ENCODE results near the gene APBA2.

The APBA2 gene

DNA sequence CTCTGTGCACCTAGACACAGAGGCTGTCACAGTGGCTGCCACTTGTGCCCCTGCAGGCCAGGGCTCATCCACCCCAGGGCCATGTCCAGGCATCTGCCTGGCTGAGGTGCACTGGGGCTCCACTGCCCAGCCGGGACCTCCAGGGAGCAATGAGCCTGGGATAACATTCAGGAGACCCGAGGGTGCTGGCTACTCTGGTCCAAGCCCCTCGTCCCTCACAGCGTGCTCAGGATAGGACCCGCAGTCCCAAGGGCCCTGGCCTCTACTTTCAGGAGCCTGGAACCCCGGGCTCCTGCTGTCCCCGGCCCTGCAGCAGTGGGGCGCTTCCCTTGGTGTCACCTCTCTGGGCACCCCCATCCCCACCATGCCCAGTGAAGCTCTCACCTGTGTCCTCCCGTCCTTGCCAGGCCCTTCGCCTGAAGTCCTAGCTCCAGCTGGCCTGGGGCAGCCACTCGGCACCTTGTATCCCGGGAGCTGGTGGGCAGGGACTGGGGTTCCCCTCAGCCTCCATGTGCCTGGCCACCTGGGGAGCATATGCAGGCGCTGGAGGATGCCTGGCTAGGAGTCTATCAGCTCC is 226.0 kb downstream of the APBA2 start:
- no peak for DNase-seq

DNA sequence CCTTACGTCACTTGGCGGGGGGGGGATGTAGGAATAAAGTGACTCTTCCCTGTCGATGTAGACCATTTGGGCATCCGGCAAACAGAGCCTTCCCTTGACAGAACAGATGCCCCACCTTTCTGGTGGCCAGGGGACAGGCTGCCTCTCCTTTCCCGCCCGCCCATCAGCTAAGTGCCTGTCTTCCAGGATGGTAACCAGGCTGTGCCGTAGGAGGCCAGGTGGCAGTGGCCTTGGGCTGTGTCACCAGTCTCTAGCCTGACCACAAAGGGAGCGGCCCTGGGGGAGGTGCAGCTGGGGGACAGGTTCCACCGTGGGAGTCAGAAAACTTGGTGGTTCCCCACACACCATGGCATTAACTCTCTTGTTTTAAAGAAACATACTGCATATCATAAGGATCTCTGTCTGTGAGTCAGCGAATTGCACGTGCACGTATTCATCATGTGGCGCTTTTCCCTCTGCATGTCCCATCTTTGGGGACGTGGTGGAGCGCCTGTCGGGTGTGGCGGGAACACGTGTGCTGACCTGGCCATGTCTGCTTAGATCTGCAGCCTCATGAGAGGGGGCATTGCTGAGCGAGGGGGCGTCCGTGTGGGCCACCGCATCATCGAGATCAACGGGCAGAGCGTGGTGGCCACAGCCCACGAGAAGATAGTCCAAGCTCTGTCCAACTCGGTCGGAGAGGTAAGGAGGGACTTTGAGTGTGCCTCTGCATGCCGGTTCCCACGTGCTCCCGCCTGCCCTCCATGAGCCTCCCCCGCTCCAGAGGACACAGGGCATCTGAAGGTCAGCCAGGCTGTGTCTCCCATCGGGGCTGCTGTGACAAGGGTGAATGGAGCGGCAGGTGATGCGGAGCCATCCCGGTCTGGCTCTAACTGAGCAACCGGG is 227.8 kb downstream of the APBA2 start:
- DNase-seq = no peak

DNA sequence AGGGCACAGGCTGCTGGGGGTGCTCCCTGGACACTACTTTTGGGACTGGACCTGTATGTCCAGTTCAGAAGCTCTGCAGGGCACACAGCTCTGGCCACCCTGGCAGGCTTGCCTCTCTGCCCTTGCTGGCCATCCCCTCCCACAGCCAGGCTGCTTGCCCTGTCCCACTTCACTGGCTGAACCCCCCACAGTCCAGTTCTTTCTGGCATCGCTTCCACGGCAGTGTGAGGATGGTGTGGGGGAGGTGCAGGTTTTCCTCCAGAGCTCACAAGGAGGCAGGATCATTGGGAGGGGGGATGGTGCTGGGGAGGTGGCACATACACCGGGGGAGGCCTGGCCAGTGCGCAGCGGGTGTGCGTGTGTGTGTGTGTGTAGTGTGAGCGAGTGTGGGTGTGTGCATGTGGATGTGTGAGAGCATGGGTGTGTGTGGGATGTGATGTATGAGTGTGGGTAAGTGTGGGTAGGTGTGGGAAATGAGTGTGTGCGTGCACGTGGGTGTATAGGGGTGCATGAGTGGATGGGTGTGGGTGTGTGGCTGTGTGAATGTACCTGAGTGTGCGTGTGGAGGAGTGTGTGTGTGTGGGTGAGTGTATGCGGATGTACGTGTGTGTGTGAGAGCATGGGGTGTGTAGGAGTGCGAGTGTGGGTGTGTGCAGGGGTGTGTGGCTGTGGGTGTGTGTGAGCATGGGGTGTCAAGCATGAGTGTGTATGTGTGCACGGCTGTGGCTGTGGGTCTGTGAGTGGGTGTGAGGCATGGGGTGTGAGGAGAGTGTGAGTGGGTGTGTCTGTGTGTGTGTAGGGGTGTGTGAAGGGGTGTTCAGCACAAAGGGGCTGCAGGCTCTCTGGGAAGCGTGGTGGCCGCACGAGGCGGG is 228.7 kb downstream of the APBA2 start:
- no peak for DNase-seq

DNA sequence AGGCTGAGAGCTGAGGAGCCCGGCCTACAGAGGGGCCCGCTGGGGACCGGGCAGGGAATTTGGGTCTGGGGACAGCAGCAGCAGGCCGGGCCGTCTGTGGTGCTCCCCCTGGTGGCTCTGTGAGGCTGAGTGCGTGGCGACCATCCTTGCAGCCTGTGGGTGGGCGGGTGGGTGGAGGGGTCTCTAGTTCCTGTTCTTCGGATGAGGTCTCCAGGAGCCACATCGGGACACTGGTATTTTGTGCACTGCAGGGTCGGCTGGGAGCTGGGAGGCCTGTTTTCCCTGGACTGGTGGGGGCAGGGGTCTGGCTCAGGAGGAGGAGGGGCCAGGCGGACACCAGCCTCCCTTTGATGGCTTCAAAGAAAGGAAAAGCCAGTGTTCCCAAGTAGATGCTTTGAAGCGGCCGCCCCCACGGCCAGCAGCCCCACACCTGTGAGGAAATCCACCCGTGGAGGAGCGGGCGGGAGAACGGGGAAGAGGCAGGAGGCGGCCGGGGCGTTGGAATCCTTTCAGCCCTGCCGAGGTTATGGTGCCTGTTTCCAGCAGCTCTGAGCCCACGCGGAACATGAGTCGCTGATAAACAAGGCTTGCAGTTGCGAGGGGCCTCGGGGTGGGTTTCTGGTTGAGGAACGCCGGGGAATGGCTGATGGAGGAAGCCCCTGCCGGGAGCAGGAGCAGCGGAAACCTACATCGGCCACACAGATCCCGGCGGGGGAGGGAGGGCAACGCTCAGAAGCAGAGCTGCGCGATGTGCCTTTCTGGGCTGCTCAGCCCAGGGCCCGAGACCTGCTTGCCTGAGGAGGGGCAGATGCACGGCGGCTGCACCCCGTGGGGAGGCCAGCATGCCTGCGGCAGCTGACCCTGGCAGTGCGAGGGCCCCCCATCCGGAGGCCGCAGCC is 229.6 kb downstream of the APBA2 start:
- no peak for DNase-seq

DNA sequence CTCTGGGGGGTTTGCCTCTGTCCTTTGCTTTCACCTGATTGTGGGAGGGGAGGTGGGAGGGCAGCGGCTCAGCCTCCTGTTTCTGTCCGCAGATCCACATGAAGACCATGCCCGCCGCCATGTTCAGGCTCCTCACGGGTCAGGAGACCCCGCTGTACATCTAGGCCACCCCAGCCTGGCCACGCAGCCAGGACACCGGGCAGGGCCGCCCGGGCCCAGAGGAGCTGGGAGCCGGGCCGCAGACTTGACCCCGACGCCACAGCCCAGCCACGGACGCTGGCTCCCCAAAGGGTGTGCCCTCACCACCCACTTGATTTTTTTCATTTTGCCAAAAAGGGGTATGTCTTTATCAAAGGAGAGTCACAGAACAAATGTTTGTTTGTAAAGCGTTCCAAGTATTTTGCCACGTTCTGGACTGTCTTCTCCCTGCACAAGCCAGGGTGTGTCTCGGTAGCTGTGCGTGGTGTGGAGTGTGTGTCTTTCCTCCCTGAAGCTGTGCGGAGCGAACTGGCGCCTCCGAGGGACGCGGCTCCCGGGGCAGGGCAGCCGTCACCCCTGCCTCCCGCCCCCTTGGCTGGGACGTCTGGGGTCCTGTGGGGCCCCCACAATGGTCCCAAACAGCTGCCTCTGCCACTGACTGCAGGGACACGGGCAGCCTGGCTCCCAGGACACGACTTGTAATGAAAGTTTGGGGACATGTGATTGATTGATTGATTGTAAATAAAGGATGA is 231.4 kb downstream of the APBA2 start:
- no peak for DNase-seq

DNA sequence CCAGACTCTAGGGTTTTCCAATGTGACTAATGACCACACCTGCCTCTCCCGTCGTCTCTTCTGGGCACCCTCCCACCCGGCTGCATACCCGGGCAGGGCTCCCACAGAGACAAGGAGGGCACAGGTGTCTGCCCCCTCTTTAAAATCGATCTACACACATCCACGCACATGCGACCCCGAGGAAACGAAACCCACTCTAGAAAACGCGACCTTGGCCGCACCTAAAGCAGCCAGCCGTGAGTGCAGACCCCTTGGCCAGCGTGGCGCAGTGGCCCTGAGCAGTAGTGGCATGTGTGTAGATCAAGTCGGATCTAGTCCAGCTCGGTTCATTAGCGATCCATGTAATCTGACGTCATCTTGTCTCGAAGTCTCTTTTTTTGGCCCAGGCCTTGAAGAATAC is 232.0 kb downstream of the APBA2 start:
- no peak for DNase-seq

DNA sequence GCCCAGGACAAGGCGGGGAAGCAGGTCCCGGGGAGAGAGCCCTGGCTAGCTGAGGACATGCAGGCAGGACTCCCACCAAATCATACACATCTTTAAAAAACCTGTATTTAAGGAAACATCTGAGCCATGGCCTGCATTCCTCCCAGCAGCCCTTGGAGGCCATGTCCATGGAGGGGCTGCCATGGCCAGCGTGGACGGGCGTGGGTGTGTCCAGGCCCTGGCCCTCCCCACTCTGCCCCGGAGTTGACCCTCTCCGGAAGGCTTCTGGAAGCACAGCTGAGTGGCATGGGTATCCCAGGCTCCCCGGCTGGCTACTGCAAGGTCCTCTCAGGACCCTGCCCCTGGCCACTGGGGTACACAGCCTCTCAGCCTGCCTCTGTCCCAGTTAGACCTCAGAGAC is 234.1 kb downstream of the APBA2 start:
- DNase-seq = no peak

DNA sequence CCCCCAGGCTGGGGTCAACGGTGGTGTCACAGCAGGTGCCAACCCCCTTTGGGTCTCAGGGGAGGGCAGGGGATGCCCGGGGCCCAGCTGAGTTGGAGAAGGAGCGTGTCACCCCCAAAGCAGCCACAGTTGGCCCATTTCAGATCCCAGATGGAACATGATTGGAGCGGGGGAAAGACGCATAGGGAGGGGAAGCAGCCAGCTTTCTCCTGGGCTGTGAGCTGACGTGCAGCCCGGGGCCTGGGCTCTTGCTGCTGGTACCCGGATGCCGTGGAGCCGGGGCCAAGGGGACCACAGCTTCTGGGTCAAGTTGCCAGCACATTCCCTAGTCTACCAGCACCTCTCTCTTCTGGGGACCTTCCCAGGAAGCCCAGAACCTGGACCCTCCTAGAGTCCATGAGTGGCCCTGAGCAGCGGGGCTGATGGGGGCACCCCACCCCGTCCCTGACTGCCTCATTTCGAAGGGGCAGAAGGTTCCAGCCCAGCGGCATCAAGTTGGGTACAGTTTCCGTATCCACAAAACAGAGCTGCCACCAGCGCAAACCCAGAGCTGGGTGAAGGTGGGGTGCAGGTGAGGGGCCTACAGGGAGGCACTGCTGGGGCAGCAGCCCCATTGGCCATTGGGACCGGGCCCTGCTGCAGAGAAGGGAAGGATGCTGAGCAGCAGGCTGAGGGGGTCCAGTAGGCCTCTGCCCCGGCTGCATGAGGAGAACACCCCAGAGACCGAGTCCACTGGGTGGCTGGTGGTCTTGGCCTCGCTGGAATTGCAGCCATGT is 235.0 kb downstream of the APBA2 start:
- DNase-seq = no peak

DNA sequence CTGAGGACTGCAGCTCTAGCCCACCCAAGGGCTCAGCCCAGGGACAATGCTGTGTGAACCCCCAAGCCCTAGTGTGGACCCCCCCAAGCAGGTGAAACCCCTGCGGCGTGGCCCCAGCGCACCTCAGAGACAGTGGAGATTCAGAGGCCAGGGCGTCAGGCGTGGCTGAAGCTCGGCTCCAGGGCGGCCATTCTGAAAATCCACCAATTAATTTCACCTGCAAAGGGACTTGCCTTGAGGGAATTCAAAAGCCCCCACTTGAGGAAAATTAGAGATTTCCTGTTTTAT is 235.5 kb downstream of the APBA2 start:
- no peak for DNase-seq

DNA sequence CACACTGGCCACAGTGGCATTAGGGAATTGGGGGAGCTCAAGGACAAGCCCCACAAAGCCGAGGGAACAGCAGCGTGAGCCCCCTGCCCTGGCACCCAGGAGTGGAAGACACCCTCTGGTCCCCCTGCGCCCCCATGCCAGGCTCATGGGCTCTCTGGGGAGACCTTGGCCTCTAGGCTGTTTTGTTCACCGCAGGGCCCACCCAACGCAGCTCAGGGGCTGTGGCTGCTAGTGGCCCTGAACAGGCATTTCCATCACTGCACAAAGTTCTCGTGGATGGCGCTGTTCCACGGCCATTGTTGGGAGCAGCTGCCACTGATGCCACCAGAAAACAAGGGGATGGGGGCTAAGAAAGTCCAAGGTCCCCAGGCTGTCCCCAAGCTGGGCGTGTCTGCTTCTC is 236.1 kb downstream of the APBA2 start:
- no peak for DNase-seq

DNA sequence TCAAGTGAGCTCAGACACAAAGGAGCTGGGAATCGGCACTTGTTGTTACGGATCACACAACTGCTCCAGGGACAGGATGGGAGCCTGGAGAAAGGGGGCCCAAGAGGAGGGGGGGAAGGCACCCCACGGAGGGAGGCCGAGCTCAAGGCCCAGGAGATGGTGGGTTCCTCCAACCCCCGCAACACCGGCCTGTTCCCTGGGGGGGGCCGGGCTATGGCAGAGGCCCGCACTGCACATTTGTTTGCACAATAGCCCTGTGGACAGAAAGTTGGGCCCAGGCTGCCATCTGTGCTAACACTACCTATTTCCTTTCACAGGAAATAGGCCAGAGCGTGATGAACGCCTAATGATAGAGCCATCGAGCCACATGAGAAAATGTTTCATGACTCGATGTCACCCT is 236.7 kb downstream of the APBA2 start:
- DNase-seq = no peak

DNA sequence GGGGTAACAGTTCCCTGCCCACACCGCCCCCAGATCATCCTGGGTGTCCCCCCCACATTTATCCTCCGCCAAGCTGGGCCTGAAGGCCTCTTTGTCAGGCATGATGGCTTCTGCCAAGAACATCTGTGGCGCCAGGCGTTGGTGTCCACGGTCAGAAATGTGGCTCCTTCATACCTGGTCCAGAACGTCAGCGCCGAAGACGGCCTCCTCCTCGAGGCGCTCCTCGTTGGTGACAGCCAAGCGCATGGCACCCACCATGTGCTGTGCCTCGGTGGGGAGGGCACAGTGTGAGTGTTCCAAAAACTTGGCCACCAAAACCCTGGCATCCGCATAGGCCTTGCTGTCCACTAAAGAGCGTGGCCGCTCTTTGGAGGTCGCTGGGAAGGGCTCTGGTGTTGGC is 237.4 kb downstream of the APBA2 start:
- DNase-seq = no peak

DNA sequence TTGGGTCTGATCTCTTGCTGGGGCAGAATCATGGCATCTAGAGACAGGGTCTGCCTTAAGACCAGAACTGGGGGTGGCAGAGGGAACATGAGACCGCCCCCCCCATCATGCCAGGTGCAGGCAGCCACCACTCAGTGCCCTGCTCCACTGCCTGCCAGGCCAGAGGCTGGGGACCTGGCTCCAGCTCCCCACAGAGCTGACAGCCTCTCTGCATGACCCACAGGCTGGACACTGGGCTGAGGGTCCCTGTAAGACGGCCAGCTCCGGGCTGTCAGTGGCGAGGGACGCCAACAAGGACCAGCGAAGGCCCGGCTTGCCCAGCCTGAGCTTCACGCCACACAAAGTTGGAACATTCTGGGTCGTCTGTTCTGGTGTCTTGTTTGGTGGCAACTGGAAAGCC is 238.2 kb downstream of the APBA2 start:
- DNase-seq = no peak

DNA sequence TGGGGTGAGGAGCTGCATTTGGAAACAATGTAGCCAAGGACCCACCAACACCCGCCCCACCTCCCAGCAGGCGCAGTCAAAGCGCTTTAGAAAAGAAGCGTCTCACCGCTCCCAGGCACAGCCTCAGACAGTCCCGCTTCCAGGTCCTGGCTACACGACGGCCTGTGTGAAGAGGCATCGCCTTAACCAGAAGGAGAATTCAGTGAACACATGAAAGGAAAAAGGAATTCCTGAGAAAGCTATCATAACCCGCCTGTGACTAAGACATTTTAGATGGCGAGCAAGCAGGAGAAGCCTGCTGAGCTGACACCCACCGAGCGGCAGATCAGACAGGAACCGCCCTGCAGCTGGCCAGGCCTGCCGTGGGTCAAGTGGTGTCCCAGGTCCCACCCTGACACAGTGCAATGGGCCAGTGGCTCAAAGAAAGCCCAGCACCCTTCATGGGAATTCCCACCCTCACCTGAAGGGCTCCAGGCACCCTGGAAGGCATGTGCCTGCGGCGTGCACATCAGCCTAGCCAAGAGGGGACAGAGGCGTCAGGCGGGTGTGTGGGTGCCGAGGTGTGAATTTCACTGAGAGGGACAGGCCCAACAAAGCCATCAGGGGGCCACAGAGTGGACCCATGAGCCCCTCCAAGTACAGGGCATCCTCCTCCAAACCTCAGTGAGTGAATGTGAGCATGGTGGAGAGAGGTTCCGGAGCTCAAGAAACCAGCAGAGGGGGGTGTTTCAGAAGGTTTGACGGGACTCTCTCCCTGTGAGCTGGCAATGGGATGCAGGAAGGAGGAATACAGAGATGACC is 239.0 kb downstream of the APBA2 start:
- no peak for DNase-seq

DNA sequence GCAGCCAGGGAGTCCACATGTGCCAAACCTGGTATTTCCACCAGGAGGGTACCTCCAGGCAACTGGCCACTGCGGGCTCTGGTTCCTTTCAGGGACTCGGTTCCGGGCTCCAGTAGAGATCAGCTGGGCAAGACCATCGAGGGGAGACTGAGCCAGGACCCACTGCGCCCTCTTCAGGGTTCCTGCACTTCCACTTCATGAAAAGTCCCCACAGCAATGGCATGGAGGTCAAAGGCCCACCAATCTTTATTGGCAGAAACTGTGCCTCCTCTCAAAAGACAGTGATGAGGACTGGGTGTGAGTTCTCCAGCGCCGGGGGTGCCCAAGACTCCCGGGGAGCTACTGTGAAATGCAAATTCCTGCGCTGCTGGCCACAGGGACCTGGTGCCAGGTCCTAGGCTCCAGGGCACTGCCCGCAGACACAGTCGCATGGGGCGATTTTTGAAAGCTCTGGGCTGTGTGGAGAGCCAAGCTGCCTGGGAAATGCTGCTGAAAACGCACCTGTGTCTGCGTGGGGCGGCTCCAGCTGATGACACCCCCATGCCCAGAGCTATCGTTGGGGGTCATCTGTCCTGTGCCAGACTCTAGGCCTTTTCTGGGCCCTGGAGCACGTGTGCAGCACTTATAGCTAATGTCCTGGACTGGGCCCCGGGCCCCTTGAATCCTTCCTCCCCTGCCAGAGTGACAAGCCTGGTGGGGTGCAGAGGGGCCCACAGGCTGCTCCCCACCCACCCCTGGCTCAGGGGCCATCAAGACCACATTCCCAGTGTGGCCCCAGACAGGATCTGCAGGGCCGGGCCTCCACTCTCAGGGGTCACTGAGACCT is 239.8 kb downstream of the APBA2 start:
- no peak for DNase-seq

DNA sequence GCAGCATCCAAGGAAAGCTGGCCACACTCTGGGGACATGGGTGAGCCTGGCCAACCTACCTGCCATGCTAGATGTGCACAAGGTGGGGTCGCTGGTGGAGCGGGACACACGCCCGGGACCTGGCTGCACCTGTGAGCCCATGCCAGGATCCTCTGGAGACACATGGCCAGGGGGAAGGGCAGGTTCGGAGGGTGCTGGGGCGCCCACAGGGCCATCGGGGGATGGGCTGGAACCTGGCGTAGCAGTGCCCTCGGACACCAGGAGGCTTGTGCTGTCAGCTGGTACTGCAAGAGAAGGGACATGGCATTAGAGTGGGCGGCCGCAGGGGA is 240.4 kb downstream of the APBA2 start:
- DNase-seq = no peak

DNA sequence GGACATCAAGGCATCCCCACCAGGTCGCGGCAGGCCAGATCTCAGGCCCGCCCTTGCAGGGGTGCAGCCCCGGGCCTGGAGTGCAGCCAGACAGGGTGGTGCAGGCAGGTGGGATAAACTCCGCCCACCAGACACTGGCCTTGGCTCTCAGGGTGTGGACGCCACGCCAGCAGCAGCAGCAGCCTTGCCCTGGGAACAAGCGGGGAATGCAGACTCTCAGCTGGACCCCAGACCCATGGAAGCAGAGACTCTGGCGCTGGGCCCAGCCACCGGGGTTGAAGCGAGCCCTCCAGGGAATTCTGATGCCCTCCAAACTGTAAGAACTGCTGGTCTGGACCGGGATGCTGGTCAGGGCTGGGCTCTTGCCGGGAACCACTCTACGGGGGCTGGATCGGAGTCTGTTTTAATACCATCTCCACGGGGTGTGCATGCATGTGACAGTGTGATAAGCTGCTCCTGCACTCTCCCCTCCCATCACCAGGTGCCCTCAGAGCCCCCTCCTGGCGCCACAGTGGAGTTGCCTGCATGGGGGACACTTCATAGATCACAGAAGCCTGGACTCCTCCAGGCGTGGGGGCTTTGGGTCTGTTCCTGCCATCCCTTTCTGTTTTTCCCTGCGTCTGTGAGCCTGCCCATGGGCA is 241.2 kb downstream of the APBA2 start:
- no peak for DNase-seq

DNA sequence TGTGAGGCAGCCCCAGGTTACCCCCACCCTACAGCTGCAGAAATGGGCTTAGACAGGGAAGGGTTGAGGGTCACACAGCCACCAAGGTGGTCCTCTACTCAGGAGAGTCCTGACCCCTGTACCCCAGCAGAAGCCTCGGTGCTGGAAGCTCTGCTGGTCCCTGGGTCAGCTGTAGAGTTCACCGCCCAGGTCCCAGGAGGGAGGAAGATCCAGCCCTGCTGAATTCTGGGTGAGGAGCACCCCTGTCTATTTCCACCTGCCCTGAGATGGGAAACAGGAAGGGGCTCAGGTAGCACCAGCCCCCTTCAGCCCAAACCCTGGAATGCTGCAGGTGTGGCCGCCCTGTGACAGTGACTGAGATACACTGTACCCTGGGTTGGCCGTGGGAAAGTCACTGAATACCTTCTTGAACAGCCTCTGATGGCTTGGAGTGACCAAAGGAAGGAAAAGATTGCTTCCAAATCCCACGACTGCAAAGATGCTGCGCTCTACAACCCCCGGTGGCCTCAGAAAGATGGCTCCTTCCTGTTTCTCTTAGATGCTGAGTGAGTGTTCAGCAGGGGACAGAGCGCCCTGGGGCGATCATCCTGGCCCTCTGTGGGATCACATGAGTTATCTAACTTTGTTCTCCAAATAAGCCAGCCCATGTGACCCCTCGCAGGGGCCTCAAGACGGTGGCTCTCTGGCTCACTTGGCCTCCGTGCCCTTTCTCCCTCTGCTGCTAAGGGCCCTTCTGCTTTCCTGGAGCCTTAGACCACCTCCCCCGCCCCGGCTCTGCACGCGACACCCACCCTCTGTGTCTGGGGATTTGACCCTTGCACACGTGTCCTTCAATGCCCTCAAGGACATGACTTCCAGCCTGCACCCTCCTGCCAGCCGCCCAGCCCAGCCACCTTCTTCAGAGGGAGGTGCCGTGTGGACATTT is 242.0 kb downstream of the APBA2 start:
- no peak for DNase-seq
